A673 (cell line): ENCODE measurements around the gene PHTF1.

ENCODE experiments used
- CTCF ChIP-seq: fragments of 300-800, 200-600 bp; sonication (generic); conservative IDR thresholded peaks from 2 replicates; pipeline ENCODE4 v1.5.1; 2017; ENCODE audit warnings: low read depth, mild to moderate bottlenecking, antibody characterized with exemption, low read length, moderate library complexity, mixed read lengths
- EZH2 ChIP-seq: fragments of 200-600 bp; sonication (generic); IDR thresholded peaks from 2 replicates; pipeline ENCODE4 v1.6.1; 2017; ENCODE audit warnings: borderline replicate concordance, low read depth, mild to moderate bottlenecking, mixed read lengths, antibody characterized with exemption, low read length; ENCODE audit not compliant: poor library complexity, severe bottlenecking

GRCh38 chr1:113780374-113781146 lies 21.3 kb upstream of the PHTF1 start:
- TF ChIP-seq CTCF (no peak), EZH2 (no peak)
